ENCODE results near the gene OR12D2. TPM values are rescaled to one million over a fixed set of nuclear protein-coding genes. Genes with fewer than 3 reads are reported as not detected.

The OR12D2 gene
- total RNA-seq, 1 donor from 2014 or later = not detected

DNA sequence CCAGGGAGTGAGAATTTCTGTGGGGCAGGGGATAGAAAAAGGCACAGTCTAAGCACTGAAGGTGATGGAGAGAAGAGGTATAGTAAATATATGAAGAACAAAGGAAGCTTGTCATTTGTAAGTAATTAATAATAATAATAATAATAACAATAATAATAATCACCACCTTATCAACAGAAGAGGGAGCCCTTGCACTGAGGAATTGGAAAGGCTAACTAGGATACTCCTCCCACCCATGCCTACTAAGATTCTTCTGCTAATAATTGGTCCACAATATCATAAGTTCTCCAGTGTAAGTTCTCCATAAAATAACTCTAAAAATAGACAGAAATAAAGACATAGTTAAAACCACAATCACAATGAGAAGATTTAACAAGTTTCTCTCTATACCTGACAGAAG lies 19.4 kb upstream of the OR12D2 start:
- DNase-seq (ENCODE audit: low spot score, unreplicated experiment) = no peak
- no peaks in the 10 kb centered on the region for H3K27me3 Mint-ChIP-seq
- no peaks in the 10 kb centered on the region for H3K9me3 Mint-ChIP-seq (ENCODE audit: low read depth)
- no peaks in the 10 kb centered on the region for H3K4me1 Mint-ChIP-seq (ENCODE audit: low read depth)
- H3K27ac Mint-ChIP-seq = no peak overlapping the region
- no peaks in the 10 kb centered on the region for H3K36me3 Mint-ChIP-seq (ENCODE audit: insufficient read depth)
- H3K4me3 Mint-ChIP-seq (ENCODE audit: low read depth) = no peak overlapping the region
- TF ChIP-seq, protein P1, sequence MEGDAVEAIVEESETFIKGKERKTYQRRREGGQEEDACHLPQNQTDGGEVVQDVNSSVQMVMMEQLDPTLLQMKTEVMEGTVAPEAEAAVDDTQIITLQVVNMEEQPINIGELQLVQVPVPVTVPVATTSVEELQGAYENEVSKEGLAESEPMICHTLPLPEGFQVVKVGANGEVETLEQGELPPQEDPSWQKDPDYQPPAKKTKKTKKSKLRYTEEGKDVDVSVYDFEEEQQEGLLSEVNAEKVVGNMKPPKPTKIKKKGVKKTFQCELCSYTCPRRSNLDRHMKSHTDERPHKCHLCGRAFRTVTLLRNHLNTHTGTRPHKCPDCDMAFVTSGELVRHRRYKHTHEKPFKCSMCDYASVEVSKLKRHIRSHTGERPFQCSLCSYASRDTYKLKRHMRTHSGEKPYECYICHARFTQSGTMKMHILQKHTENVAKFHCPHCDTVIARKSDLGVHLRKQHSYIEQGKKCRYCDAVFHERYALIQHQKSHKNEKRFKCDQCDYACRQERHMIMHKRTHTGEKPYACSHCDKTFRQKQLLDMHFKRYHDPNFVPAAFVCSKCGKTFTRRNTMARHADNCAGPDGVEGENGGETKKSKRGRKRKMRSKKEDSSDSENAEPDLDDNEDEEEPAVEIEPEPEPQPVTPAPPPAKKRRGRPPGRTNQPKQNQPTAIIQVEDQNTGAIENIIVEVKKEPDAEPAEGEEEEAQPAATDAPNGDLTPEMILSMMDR (IDR thresholded peaks at IDR 0.05; ENCODE audit: unreplicated experiment) = peak; percentile 24

DNA sequence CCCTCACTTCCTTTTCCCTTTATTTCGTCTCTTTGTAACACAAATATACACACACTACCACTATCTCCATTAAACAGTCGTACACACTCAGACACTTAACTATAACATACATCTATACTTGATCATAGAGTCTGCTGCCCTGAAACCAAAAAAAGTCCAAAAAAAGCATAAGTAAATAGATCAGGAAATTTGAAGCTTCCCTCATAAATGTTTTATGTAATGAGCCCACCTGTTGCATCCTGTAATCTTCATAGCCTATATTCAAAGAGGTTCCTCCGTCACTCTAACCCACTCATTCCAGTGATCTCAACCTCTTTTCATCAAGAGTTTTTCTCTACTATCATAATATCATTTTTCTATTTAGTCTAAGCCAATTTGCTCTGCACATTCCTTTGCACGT lies 6.9 kb upstream of the OR12D2 start:
- Mint-ChIP-seq H3K9me3 (ENCODE audit: low read depth) (no peaks in the 10 kb centered on the region), H3K27me3 (peaks cover 15% of the 10 kb centered on the region), H3K4me1 (ENCODE audit: low read depth) (no peaks in the 10 kb centered on the region), H3K27ac (no peak overlapping the region), H3K36me3 (ENCODE audit: insufficient read depth) (no peaks in the 10 kb centered on the region), H3K4me3 (ENCODE audit: low read depth) (no peak overlapping the region)
- TF ChIP-seq, protein P1 (IDR thresholded peaks at IDR 0.05; ENCODE audit: unreplicated experiment) = no peak
- DNase-seq (ENCODE audit: low spot score, unreplicated experiment) = no peak

DNA sequence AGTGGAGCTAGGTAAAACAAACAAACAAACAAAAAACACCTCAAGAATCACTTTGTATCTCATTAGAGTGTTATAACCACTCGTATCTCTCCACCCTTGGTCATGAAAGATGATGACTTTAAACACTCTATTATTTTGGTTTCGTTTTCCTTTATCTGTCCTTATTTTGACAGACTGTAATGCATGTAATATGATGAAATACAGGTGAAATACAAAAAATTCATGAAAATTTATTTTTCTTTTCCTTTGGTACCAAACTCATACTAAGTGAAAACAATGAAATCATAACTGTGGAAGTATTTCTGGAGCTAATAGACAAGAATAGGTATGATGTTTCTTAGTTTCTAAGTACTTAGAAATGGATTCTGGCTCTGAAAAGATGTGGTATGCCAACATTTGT lies 4.1 kb downstream of the OR12D2 start:
- Mint-ChIP-seq H3K27me3 (peaks cover 17% of the 10 kb centered on the region), H3K9me3 (ENCODE audit: low read depth) (no peaks in the 10 kb centered on the region), H3K27ac (no peak overlapping the region), H3K4me3 (ENCODE audit: low read depth) (no peak overlapping the region), H3K36me3 (ENCODE audit: insufficient read depth) (no peaks in the 10 kb centered on the region), H3K4me1 (ENCODE audit: low read depth) (no peaks in the 10 kb centered on the region)
- no peak for DNase-seq (ENCODE audit: low spot score, unreplicated experiment)
- TF ChIP-seq, protein P1 (IDR thresholded peaks at IDR 0.05; ENCODE audit: unreplicated experiment) = no peak

DNA sequence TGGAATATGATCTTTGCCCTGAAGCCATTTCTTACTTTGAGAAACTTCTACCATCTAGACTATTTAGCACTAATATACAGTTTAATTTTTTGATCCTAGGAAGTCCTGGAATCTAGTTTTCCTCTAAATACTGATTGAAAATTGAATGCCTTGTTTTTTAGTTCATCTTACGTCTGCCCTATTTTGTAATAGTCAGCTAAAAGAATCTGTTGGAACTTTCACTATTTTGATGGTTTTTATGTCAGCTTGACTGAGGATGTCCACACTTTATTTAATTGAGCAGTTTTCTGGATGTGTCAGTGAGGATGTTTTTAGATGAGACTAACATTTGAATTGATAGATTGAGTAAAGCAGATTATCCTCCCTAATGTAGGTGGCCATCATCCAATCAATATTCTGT lies 8.4 kb downstream of the OR12D2 start:
- H3K4me1 Mint-ChIP-seq (ENCODE audit: low read depth) = no peaks in the 10 kb centered on the region
- no peak for DNase-seq (ENCODE audit: low spot score, unreplicated experiment)
- TF ChIP-seq, protein P1 (IDR thresholded peaks at IDR 0.05; ENCODE audit: unreplicated experiment) = no peak
- H3K27ac Mint-ChIP-seq = no peak overlapping the region
- no peak overlapping the region for H3K4me3 Mint-ChIP-seq (ENCODE audit: low read depth)
- peaks cover 9% of the 10 kb centered on the region for H3K9me3 Mint-ChIP-seq (ENCODE audit: low read depth)
- H3K27me3 Mint-ChIP-seq = peaks cover 2% of the 10 kb centered on the region
- no peaks in the 10 kb centered on the region for H3K36me3 Mint-ChIP-seq (ENCODE audit: insufficient read depth)

DNA sequence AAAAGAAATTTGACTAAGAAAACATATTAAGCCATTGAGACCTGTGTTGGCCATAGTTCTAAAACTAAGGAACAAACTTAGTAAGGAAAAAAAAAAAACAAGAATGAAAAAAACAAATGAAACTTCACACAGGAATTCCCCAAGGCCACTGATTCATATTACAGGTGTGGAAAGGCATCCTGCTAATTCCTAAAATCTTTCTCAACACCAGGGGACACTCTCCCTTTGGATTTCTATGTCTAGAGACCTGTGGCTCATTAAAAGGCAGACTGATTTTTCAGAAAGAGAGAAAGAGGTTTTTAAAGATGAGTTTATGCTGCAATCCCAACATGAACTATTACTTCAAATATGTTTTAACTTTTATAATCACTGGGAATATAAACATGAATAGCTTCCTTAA lies 19.2 kb downstream of the OR12D2 start, which contains the start of gene OR12D1:
TSS of gene OR12D1 (plus strand) at position 341 of the 400 bp plus-strand sequence.
- no peak within 1 kb of the TSS for H3K4me3 Mint-ChIP-seq (ENCODE audit: low read depth)
- H3K4me1 Mint-ChIP-seq (ENCODE audit: low read depth) = no peaks in the 10 kb centered on the region

More for the DNA sequence above, 19.2 kb downstream of the OR12D2 start, which contains the start of gene OR12D1:
- peaks cover 17% of the 10 kb centered on the region for H3K9me3 Mint-ChIP-seq (ENCODE audit: low read depth)
- no peak for DNase-seq (ENCODE audit: low spot score, unreplicated experiment)
- TF ChIP-seq, protein P1 (IDR thresholded peaks at IDR 0.05; ENCODE audit: unreplicated experiment) = peak; percentile 38
- peaks cover 9% of the 10 kb centered on the region for H3K27me3 Mint-ChIP-seq
- H3K27ac Mint-ChIP-seq = no peak within 1 kb of the TSS
- H3K36me3 Mint-ChIP-seq (ENCODE audit: insufficient read depth) = no peaks in the 10 kb centered on the region

Measured in progenitor cell of endocrine pancreas (in vitro differentiated cells).